PC-3 (cell line): Measurements from ENCODE around the gene DPH7. TPM values are rescaled to one million over a fixed set of nuclear protein-coding genes. Genes with fewer than 3 reads are reported as not detected.

Experiments used
- ATAC-seq: fragments of 200-7000 bp; cut with Tn5 transposase; 2 replicates; pipeline ENCODE4 v1.9.1; 2020; ENCODE audit warnings: mild to moderate bottlenecking, moderate library complexity
- BruUV-seq: library from RNA; stranded (reverse); fragments of 400-500 nt; replicated peaks from 2 replicates; lab custom pipeline; 2021; lab: Mats Ljungman, UMichigan
- CTCF ChIA-PET: fragments of 300-600 bp; sonication (Branson Sonifier 250); formaldehyde crosslinking; loops from one replicate; lab custom pipeline; 2022; ENCODE audit warnings: antibody characterized with exemption; lab: Charles Lee
- POLR2A ChIA-PET: fragments of 300-600 bp; sonication (Branson Sonifier 250); formaldehyde crosslinking; loops from one replicate; lab custom pipeline; 2022; ENCODE audit warnings: antibody characterized with exemption; ENCODE audit not compliant: unreplicated experiment; lab: Charles Lee
- DNase-seq: peaks from one replicate; pipeline ENCODE4 v3.0.0-alpha.2; 2015
- H2AFZ ChIP-seq: fragments of 300-600 bp; sonication (generic); 2 replicates; pipeline ENCODE4 v1.6.0; 2016; ENCODE audit warnings: antibody characterized with exemption, low read length
- H3F3A ChIP-seq: fragments of 300-600 bp; sonication (generic); one replicate; pipeline ENCODE4 v1.6.0; 2017; ENCODE audit warnings: antibody characterized with exemption, low read length, control low read depth, mild to moderate bottlenecking; ENCODE audit not compliant: unreplicated experiment
- H3K27ac ChIP-seq: fragments of 300-600 bp; sonication (generic); 2 replicates; pipeline ENCODE4 v1.5.1; 2016; ENCODE audit warnings: mild to moderate bottlenecking, low read length
- H3K27me3 ChIP-seq: fragments of 300-600 bp; sonication (generic); 2 replicates; pipeline ENCODE4 v1.6.1; 2016; ENCODE audit warnings: low read length, mixed read lengths
- H3K36me3 ChIP-seq: fragments of 300-600 bp; sonication (generic); 2 replicates; pipeline ENCODE4 v1.6.1; 2016; ENCODE audit warnings: low read depth, mixed run types, low read length, mixed read lengths
- H3K4me1 ChIP-seq: fragments of 300-600 bp; sonication (generic); 2 replicates; pipeline ENCODE4 v1.5.1; 2016; ENCODE audit warnings: low read length; ENCODE audit not compliant: insufficient read depth
- H3K4me2 ChIP-seq: fragments of 300-600 bp; sonication (generic); 2 replicates; pipeline ENCODE4 v1.6.0; 2016; ENCODE audit warnings: low read length
- H3K4me3 ChIP-seq: fragments of 300-600 bp; sonication (generic); 2 replicates; pipeline ENCODE4 v1.5.1; 2016; ENCODE audit warnings: mild to moderate bottlenecking, low read length, mixed read lengths
- H3K79me2 ChIP-seq: fragments of 300-600 bp; sonication (generic); 2 replicates; pipeline ENCODE4 v1.6.1; 2017; ENCODE audit warnings: low read length, mixed read lengths
- H3K9ac ChIP-seq: fragments of 300-600 bp; sonication (generic); 2 replicates; pipeline ENCODE4 v1.6.0; 2016; ENCODE audit warnings: mild to moderate bottlenecking, low read length
- H3K9me2 ChIP-seq: fragments of 300-600 bp; sonication (generic); replicated peaks from 2 replicates; pipeline ENCODE4 v1.6.1; 2016; ENCODE audit warnings: mixed run types, low read length, mixed read lengths
- H3K9me3 ChIP-seq: fragments of 300-600 bp; sonication (generic); 2 replicates; pipeline ENCODE4 v1.6.1; 2016; ENCODE audit warnings: low read length, mixed read lengths
- H4K20me1 ChIP-seq: fragments of 300-600 bp; sonication (generic); 2 replicates; pipeline ENCODE4 v1.6.1; 2016; ENCODE audit warnings: low read length, mixed read lengths
- CTCF ChIP-seq: fragments of 300-600 bp; sonication (generic); conservative IDR thresholded peaks from 2 replicates; pipeline ENCODE4 v1.5.1; 2017; ENCODE audit warnings: antibody characterized with exemption, low read depth, mild to moderate bottlenecking, low read length
- EZH2 ChIP-seq: fragments of 300-600 bp; sonication (generic); IDR thresholded peaks from one replicate; pipeline ENCODE4 v1.6.1; 2017; ENCODE audit warnings: antibody characterized with exemption, mild to moderate bottlenecking, low read length; ENCODE audit not compliant: unreplicated experiment
- EZH2phosphoT487 ChIP-seq: fragments of 300-600 bp; sonication (generic); IDR thresholded peaks from 2 replicates; pipeline ENCODE4 v1.6.1; 2018; ENCODE audit warnings: mild to moderate bottlenecking, antibody characterized with exemption, low read length, borderline replicate concordance
- intact Hi-C: fragments of 100-400 bp; cut with micrococcal nuclease; formaldehyde crosslinking; loops from 2 replicates; pipeline ENCODE4 v1.9.0; 2023
- total RNA-seq: library from RNA; depleted of rRNA; stranded (reverse); fragments of >200 nt; gene quantifications from 2 replicates; pipeline ENCODE4 v1.2.3, GENCODE V29; 2014; rRNA removed

DPH7 gene
- total RNA-seq, 1 experiment from 2014 or later: 35.1 TPM

GRCh38 chr9:137505421-137506140 lies 73.1 kb downstream of the DPH7 start:
- Histone ChIP-seq H3K36me3 (no peaks in the 10 kb centered on the region), H3K79me2 (no peaks in the 10 kb centered on the region), H2AFZ (no peak overlapping the region), H3K9ac (no peak overlapping the region), H3K27me3 (no peaks in the 10 kb centered on the region), H3K4me2 (no peak overlapping the region), H3K4me3 (no peak overlapping the region), H3K4me1 (0 out of 2 replicates have a peak, but pooled peaks cover 6% of the 10 kb centered on the region), H4K20me1 (no peaks in the 10 kb centered on the region), H3K9me2 (no peaks in the 10 kb centered on the region), H3K9me3 (no peaks in the 10 kb centered on the region), H3F3A (no peaks in the 10 kb centered on the region), H3K27ac (no peak overlapping the region)
- POLR2A ChIA-PET: no interaction called here
- TF ChIP-seq EZH2 (no peak), EZH2phosphoT487 (no peak), CTCF (no peak)
- intact Hi-C loops: no loop called here
- CTCF ChIA-PET: no interaction called here
- BruUV-seq: no TSS peak
- DNase-seq (no peak), ATAC-seq (no peak)

Other genes with a start within 250 kb of the DPH7 start
- 1.9 and 3.1 TPM in 2 replicates for gene EXD3, start 155.8 kb downstream of the DPH7 start, total RNA-seq
- 0.51 and 1.6 TPM in 2 replicates for gene NOXA1, start 155.5 kb downstream of the DPH7 start, total RNA-seq
- gene ENTPD8, start 137.6 kb downstream of the DPH7 start, total RNA-seq: 0.17 TPM in 1 of 2 replicates, not detected in the other
- 29.5 and 30.8 TPM in 2 replicates for gene NSMF, start 119.6 kb downstream of the DPH7 start, total RNA-seq
- 0.77 and 0.81 TPM in 2 replicates for gene PNPLA7, start 28.5 kb downstream of the DPH7 start, total RNA-seq
- 159 and 193 TPM in 2 replicates for gene MRPL41, start 27.0 kb downstream of the DPH7 start, total RNA-seq
- 39.5 and 42.6 TPM in 2 replicates for gene ZMYND19, start 11.6 kb upstream of the DPH7 start, total RNA-seq
- 77.5 and 78.0 TPM in 2 replicates for gene ARRDC1, start 26.8 kb upstream of the DPH7 start, total RNA-seq
- gene EHMT1, start 40.1 kb upstream of the DPH7 start, total RNA-seq: 42.8 and 76.3 TPM in 2 replicates